Epithelial cell of esophagus (primary cell): Measurements from ENCODE around the gene PCDHA11.

Source experiments
- DNase-seq: peaks from one replicate; pipeline ENCODE4 v3.0.0; 2010; ENCODE audit warnings: low read depth
- H3K4me3 ChIP-seq: 2 replicates; pipeline ENCODE4 v1.5.1; 2011; ENCODE audit warnings: mild to moderate bottlenecking, low read length, control low read depth
- TF ChIP-seq, protein P1 (sequence below): IDR thresholded peaks from 2 replicates; pipeline ENCODE4 v1.5.1; 2011; ENCODE audit warnings: low read depth, mild to moderate bottlenecking, low read length, control low read depth, inconsistent platforms; ENCODE audit not compliant: insufficient read depth; ENCODE audit errors: missing control alignments

Gene PCDHA11

DNA sequence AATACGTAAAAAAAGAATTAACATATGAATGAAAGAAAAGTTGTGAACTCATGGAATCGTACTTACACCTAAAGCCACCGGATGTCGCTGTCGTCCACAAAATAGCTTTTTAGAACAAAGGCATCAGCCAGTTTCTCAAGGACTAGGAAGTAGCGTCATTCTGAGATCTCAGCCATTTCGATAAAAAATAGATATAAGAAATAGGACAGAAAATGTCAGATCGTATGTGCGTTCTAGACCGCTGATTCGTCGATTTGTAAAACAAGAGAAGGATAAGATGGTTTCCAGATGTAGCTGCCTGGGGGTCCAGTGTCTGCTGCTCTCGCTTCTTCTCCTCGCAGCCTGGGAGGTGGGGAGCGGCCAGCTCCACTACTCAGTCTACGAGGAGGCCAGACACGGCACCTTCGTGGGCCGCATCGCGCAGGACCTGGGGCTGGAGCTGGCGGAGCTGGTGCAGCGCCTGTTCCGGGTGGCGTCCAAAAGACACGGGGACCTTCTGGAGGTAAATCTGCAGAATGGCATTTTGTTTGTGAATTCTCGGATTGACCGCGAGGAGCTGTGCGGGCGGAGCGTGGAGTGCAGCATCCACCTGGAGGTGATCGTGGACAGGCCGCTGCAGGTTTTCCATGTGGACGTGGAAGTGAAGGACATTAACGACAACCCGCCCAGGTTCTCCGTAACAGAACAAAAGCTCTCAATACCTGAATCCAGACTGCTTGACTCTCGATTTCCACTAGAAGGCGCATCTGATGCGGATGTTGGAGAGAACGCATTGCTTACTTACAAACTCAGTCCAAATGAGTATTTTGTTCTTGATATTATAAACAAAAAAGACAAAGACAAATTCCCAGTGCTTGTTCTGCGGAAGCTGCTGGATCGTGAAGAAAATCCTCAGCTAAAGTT is 12.7 kb upstream of the PCDHA11 start, which contains the start of gene PCDHA10:
PCDHA10 (plus strand) TSS at position 126 of the 903 bp plus-strand sequence; CDS start at position 278, 152 bp downstream.
- TF ChIP-seq, protein P1, sequence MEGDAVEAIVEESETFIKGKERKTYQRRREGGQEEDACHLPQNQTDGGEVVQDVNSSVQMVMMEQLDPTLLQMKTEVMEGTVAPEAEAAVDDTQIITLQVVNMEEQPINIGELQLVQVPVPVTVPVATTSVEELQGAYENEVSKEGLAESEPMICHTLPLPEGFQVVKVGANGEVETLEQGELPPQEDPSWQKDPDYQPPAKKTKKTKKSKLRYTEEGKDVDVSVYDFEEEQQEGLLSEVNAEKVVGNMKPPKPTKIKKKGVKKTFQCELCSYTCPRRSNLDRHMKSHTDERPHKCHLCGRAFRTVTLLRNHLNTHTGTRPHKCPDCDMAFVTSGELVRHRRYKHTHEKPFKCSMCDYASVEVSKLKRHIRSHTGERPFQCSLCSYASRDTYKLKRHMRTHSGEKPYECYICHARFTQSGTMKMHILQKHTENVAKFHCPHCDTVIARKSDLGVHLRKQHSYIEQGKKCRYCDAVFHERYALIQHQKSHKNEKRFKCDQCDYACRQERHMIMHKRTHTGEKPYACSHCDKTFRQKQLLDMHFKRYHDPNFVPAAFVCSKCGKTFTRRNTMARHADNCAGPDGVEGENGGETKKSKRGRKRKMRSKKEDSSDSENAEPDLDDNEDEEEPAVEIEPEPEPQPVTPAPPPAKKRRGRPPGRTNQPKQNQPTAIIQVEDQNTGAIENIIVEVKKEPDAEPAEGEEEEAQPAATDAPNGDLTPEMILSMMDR: no peak
- H3K4me3 ChIP-seq: no peak within 1 kb of the TSS
- DNase-seq: no peak

DNA sequence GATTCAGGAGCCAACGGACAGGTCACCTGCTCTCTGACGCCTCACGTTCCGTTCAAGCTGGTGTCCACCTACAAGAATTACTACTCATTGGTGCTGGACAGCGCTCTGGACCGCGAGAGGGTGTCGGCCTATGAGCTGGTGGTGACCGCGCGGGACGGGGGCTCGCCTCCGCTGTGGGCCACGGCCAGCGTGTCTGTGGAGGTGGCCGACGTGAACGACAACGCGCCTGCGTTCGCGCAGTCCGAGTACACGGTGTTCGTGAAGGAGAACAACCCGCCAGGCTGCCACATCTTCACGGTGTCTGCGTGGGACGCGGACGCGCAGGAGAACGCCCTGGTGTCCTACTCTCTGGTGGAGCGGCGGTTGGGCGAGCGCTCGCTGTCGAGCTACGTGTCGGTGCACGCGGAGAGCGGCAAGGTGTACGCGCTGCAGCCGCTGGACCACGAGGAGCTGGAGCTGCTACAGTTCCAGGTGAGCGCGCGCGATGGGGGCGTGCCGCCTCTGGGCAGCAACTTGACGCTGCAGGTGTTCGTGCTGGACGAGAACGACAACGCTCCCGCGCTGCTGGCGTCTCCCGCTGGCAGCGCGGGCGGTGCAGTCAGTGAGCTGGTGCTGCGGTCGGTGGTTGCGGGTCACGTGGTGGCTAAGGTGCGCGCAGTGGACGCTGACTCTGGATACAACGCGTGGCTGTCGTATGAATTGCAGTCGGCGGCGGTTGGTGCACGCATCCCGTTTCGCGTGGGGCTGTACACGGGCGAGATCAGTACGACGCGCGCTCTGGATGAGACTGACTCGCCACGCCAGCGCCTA is 11.4 kb upstream of the PCDHA11 start:
- no peak for DNase-seq
- TF ChIP-seq, protein P1: no peak
- H3K4me3 ChIP-seq: no peak overlapping the region

DNA sequence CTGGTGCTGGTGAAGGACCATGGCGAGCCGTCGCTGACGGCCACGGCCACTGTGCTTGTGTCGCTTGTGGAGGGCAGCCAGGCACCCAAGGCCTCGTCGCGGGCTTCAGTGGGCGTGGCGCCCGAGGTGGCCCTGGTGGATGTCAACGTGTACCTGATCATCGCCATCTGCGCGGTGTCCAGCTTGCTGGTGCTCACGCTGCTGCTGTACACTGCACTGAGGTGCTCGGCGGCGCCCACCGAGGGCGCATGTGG is 10.8 kb upstream of the PCDHA11 start:
- no peak for DNase-seq
- no peak overlapping the region for H3K4me3 ChIP-seq
- TF ChIP-seq, protein P1: no peak

- no peak for DNase-seq
- no peak overlapping the region for H3K4me3 ChIP-seq
- TF ChIP-seq, protein P1: no peak
Observed at GRCh38 chr5:140862441-140863295, 6.1 kb upstream of the PCDHA11 start.

DNA sequence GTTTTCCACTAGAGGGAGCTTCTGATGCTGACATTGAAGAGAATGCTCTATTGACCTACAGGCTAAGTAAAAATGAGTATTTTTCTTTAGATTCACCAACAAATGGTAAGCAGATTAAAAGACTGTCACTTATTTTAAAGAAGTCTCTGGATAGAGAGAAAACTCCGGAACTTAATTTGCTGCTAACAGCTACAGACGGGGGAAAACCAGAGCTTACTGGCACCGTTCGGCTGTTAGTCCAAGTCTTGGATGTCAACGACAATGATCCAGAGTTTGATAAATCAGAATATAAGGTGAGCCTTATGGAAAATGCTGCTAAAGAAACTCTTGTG is 764 bp downstream of the PCDHA11 start:
- TF ChIP-seq, protein P1: no peak
- no peak overlapping the region for H3K4me3 ChIP-seq
- DNase-seq: no peak

GRCh38 chr5:140870221-140871201 is 1.8 kb downstream of the PCDHA11 start:
- no peak overlapping the region for H3K4me3 ChIP-seq
- TF ChIP-seq, protein P1: no peak
- no peak for DNase-seq
